ENCODE results near the gene RGP1.

DNA sequence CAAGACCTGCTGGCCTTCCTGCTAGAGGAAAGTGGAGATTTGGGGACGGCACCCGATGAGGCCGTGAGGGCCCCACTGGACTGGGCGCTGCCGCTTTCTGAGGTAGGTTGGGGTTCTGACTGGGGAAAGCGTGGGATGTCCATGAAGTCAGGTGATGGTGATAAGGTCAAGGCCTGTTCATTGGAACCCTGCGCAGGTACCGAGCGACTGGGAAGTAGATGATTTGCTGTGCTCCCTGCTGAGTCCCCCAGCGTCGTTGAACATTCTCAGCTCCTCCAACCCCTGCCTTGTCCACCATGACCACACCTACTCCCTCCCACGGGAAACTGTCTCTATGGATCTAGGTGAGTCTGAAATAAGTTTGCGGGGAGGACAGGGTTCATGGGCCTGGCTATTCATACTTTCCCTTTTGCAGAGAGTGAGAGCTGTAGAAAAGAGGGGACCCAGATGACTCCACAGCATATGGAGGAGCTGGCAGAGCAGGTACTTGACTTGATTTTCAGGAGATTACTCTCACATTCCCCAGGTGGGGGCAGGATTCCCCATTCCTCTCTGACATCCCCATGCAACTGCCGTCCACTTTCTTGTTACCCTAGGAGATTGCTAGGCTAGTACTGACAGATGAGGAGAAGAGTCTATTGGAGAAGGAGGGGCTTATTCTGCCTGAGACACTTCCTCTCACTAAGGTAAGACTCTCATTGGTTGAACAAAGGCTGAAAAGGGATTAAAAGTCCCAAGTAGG lies 16.1 kb upstream of the RGP1 start:
- TF ChIP-seq, protein P1, sequence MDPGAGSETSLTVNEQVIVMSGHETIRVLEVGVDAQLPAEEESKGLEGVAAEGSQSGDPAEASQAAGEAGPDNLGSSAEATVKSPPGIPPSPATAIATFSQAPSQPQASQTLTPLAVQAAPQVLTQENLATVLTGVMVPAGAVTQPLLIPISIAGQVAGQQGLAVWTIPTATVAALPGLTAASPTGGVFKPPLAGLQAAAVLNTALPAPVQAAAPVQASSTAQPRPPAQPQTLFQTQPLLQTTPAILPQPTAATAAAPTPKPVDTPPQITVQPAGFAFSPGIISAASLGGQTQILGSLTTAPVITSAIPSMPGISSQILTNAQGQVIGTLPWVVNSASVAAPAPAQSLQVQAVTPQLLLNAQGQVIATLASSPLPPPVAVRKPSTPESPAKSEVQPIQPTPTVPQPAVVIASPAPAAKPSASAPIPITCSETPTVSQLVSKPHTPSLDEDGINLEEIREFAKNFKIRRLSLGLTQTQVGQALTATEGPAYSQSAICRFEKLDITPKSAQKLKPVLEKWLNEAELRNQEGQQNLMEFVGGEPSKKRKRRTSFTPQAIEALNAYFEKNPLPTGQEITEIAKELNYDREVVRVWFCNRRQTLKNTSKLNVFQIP (CRISPR knock-in tag; IDR thresholded peaks at IDR 0.05; ENCODE audit: borderline replicate concordance, low read depth): no peak
- no peak for TF ChIP-seq TOX (CRISPR knock-in tag; IDR thresholded peaks at IDR 0.05; ENCODE audit: borderline replicate concordance)
- TF ChIP-seq GLIS3 (CRISPR knock-in tag; IDR thresholded peaks at IDR 0.05): no peak
- no peak for TF ChIP-seq ZNF70 (CRISPR knock-in tag; IDR thresholded peaks at IDR 0.05)
- no peak for TF ChIP-seq RARB (CRISPR knock-in tag; IDR thresholded peaks at IDR 0.05)
- TF ChIP-seq TCF4 (CRISPR knock-in tag; IDR thresholded peaks at IDR 0.05; ENCODE audit: borderline replicate concordance): no peak
- TF ChIP-seq CSDC2 (CRISPR knock-in tag; IDR thresholded peaks at IDR 0.05): no peak
- TF ChIP-seq ZNF565 (CRISPR knock-in tag; conservative IDR thresholded peaks at IDR 0.05; ENCODE audit: low read depth): no peak
- TF ChIP-seq, protein P2, sequence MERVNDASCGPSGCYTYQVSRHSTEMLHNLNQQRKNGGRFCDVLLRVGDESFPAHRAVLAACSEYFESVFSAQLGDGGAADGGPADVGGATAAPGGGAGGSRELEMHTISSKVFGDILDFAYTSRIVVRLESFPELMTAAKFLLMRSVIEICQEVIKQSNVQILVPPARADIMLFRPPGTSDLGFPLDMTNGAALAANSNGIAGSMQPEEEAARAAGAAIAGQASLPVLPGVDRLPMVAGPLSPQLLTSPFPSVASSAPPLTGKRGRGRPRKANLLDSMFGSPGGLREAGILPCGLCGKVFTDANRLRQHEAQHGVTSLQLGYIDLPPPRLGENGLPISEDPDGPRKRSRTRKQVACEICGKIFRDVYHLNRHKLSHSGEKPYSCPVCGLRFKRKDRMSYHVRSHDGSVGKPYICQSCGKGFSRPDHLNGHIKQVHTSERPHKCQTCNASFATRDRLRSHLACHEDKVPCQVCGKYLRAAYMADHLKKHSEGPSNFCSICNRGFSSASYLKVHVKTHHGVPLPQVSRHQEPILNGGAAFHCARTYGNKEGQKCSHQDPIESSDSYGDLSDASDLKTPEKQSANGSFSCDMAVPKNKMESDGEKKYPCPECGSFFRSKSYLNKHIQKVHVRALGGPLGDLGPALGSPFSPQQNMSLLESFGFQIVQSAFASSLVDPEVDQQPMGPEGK (CRISPR knock-in tag; IDR thresholded peaks at IDR 0.05; ENCODE audit: borderline replicate concordance): no peak
- TF ChIP-seq, protein P3, sequence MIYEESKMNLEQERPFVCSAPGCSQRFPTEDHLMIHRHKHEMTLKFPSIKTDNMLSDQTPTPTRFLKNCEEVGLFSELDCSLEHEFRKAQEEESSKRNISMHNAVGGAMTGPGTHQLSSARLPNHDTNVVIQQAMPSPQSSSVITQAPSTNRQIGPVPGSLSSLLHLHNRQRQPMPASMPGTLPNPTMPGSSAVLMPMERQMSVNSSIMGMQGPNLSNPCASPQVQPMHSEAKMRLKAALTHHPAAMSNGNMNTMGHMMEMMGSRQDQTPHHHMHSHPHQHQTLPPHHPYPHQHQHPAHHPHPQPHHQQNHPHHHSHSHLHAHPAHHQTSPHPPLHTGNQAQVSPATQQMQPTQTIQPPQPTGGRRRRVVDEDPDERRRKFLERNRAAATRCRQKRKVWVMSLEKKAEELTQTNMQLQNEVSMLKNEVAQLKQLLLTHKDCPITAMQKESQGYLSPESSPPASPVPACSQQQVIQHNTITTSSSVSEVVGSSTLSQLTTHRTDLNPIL (CRISPR knock-in tag; IDR thresholded peaks at IDR 0.05; ENCODE audit: low read depth): no peak
- TF ChIP-seq ARNTL (CRISPR knock-in tag; IDR thresholded peaks at IDR 0.05; ENCODE audit: borderline replicate concordance, low read depth): no peak
- TF ChIP-seq ZFP30 (CRISPR knock-in tag; IDR thresholded peaks at IDR 0.05): no peak
- TF ChIP-seq, protein P4, sequence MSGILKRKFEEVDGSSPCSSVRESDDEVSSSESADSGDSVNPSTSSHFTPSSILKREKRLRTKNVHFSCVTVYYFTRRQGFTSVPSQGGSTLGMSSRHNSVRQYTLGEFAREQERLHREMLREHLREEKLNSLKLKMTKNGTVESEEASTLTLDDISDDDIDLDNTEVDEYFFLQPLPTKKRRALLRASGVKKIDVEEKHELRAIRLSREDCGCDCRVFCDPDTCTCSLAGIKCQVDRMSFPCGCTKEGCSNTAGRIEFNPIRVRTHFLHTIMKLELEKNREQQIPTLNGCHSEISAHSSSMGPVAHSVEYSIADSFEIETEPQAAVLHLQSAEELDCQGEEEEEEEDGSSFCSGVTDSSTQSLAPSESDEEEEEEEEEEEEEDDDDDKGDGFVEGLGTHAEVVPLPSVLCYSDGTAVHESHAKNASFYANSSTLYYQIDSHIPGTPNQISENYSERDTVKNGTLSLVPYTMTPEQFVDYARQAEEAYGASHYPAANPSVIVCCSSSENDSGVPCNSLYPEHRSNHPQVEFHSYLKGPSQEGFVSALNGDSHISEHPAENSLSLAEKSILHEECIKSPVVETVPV (CRISPR knock-in tag; IDR thresholded peaks at IDR 0.05): no peak
- TF ChIP-seq BACH2 (CRISPR knock-in tag; IDR thresholded peaks at IDR 0.05; ENCODE audit: borderline replicate concordance): no peak
